Measurements from ENCODE around the gene S100A6. TPM values are rescaled to one million over a fixed set of nuclear protein-coding genes. Genes with fewer than 3 reads are reported as not detected.

S100A6 gene
- total RNA-seq, 4 donors from 2014 or later = 315 to 566 (median 427) TPM

- no peak for TF ChIP-seq CTCF (IDR thresholded peaks at IDR 0.05)
- ATAC-seq (ENCODE audit: low FRiP score) (no peak), DNase-seq (ENCODE audit: low spot score) (no peak)
Observed at GRCh38 chr1:153553096-153553495, 17.3 kb upstream of the S100A6 start.

DNA sequence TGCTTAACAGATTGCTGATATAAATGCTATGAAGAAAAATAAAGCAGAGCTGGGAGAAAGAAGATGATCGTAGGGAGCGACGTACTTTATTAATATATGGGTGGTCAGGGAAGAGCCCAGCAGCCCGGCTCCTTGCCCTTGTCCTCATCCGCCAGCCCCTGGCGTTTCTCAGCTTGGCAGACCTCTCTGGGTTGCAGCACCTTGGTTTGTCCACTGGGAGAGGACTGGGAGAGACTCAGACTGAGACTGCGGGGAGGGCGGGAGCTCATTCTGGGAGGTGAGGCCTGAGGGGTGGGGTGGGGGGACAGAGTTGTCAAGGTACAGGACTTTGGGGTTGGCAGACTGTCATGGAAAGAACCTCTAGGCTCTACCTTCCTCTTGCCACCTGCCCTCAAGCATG lies 16.5 kb upstream of the S100A6 start:
- no peak for DNase-seq (ENCODE audit: low spot score)
- no peak for TF ChIP-seq CTCF (IDR thresholded peaks at IDR 0.05)
- no peak for ATAC-seq (ENCODE audit: low FRiP score)

DNA sequence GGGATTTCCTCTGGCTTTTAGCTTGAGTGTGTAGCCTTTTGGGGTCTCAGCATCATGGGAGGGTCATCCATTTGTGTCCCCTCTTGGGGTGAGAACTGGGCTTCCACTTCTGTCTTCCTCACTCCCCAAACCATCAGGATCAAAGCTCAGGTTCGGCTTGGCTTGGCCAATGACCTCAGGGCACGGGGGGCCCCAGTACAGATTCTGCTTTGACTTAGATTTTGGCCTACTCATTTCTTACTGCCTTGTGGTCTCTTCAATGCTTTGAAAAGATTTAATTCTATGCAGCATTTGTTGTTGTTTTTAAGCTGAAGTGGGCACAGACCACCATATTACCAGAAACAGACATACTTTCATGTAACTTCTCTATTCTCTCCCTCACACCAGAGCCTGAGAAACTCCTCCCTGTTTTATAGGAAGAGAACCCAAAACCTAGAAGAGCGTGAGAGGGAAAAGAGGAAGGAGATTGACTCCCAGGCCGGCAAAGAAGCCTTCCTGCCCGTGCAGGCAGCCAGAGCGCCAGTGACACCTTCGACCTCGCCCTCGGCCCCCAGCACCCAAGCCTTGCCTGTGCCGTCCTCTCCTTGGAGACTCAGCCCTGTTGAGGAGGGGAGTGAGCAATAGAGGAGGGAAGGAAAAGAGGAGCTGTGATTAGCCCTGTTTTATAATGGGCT lies 15.2 kb upstream of the S100A6 start:
- no peak for TF ChIP-seq CTCF (IDR thresholded peaks at IDR 0.05)
- DNase-seq (ENCODE audit: low spot score) (no peak), ATAC-seq (ENCODE audit: low FRiP score) (no peak)

GRCh38 chr1:153550398-153550758 lies 14.6 kb upstream of the S100A6 start:
- no peak for ATAC-seq (ENCODE audit: low FRiP score)
- no peak for DNase-seq (ENCODE audit: low spot score)
- TF ChIP-seq CTCF (IDR thresholded peaks at IDR 0.05) = no peak

DNA sequence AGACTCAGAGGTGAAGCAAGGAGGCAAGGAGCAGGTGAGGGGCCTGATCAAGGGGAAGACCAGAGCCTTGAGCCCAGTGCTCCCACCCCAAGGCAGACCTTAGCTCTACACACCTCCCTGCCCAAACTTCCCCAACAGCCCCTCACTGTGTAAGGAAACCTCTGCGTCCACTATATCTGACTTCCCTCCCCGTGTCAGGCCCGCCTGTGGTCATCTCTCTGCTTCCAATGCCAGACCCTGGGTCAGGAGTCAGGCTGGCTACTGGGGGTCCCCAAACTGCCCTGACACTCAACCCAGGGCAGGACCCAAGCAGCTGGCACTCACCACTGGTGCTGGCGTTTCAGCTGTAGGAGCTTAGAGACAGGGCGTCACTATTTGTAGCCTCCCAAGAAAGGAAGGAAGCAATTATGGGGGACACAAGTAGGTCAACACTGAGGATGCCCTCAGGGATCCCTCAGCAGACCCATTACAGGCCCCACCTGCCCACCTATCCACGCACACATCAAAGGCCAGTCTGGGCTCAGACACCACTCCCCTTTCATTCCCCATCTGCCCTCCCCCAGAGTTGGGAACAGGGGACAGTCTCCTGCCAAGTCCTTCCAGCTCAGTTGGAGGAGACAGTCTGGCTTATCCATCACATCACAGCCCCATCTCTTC lies 14.1 kb upstream of the S100A6 start:
- ATAC-seq (ENCODE audit: low FRiP score) (no peak), DNase-seq (ENCODE audit: low spot score) (no peak)

DNA sequence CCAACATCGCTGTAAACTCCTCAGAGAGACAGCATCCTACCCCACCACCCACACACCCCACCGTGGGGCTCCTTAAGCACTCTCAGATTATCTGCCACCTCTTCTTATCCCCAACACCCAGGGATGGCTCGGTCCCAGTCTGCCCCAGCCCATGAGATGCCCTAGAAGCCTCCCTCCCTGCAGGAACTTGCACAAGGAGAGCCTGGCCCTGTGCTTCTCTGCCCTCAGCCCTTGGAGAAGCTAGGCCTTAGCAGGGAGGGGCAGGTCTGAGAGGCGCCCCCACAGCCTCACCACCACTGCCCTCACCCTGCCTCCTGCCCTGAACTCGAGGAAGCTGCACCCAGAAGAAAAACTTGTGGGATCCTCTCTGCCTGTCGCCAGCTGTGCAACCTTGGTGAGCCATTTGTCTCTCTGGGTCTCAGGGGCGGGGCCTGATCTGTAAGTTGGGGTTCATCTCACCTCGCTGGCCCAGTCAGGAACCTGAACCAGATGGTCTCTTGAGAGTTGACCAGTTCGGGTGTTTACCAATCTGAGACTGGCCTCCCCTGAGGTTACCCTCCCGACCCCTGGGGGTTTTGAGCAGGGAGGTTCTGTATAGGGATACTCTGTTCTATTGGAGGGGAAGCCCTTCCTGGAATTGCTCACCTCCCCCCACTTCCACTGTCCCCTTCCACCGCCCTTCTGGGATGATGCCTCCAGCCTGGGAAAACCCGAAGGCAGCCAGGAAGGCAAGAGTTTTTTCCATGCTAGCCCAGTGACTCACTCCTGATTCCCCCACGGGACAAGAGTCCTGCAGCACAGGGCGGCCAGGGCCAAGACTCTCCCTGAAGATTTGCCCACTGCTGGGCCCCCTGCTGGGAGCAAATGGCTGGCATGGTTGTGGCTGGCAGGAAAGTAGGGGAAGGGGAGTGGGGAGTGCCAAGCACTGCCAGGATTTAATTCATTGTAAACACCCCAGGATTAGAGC lies 13.2 kb upstream of the S100A6 start, which contains the start of gene S100A3:
Gene S100A3, minus strand, starts transcription at position 537 of the 967 bp plus-strand sequence. CDS start 773 bp downstream, outside the sequence.
- DNase-seq (ENCODE audit: low spot score) (no peak), ATAC-seq (ENCODE audit: low FRiP score) (peak; percentile 67)
- TF ChIP-seq CTCF (IDR thresholded peaks at IDR 0.05) = no peak

More for the DNA sequence above, 14.1 kb upstream of the S100A6 start:
- no peak for TF ChIP-seq CTCF (IDR thresholded peaks at IDR 0.05)
